Astrocyte (in vitro differentiated cells and primary cell): ENCODE results near the gene PCSK2. TPM values are rescaled to one million over a fixed set of nuclear protein-coding genes. Genes with fewer than 3 reads are reported as not detected.

Source experiments
- DNase-seq: peaks from one replicate; pipeline ENCODE4 v3.0.0-alpha.2; 2010; ENCODE audit warnings: low read depth
- FAIRE-seq: peaks from 2 replicates; lab custom pipeline; 2011; peaks lifted over from hg19 to GRCh38; lab: Jason Lieb, UNC
- H2AFZ ChIP-seq: 2 replicates; pipeline ENCODE4 v1.6.0; 2012; ENCODE audit warnings: low read depth, low read length, inconsistent platforms
- H3K27ac ChIP-seq: 2 replicates; pipeline ENCODE4 v1.5.1; 2011; ENCODE audit warnings: low read depth, low read length, inconsistent platforms
- H3K27me3 ChIP-seq: 2 replicates; pipeline ENCODE4 v1.6.0; 2011; ENCODE audit warnings: low read length, inconsistent platforms; ENCODE audit not compliant: insufficient read depth
- H3K36me3 ChIP-seq: 2 replicates; pipeline ENCODE4 v1.5.1; 2011; ENCODE audit warnings: low read length, inconsistent platforms; ENCODE audit not compliant: insufficient read depth
- H3K4me1 ChIP-seq: 2 replicates; pipeline ENCODE4 v1.5.1; 2011; ENCODE audit warnings: low read length, inconsistent platforms; ENCODE audit not compliant: insufficient read depth
- H3K4me2 ChIP-seq: 2 replicates; pipeline ENCODE4 v1.6.0; 2012; ENCODE audit warnings: low read length, inconsistent platforms
- H3K4me3 ChIP-seq: 2 replicates; pipeline ENCODE4 v1.5.1; 2011; ENCODE audit warnings: low read depth, mild to moderate bottlenecking, low read length, inconsistent platforms; ENCODE audit not compliant: insufficient read depth
- H3K79me2 ChIP-seq: 2 replicates; pipeline ENCODE4 v1.6.0; 2012; ENCODE audit warnings: mild to moderate bottlenecking, low read length, inconsistent platforms; ENCODE audit not compliant: insufficient read depth
- H3K9ac ChIP-seq: 2 replicates; pipeline ENCODE4 v1.6.0; 2012; ENCODE audit warnings: mild to moderate bottlenecking, low read length, inconsistent platforms
- H3K9me3 ChIP-seq: 2 replicates; pipeline ENCODE4 v1.5.1; 2012; ENCODE audit warnings: low read depth, mild to moderate bottlenecking, low read length, inconsistent platforms; ENCODE audit not compliant: insufficient read depth
- H4K20me1 ChIP-seq: 2 replicates; pipeline ENCODE4 v1.6.0; 2012; ENCODE audit warnings: low read length, inconsistent platforms; ENCODE audit not compliant: insufficient read depth
- H3K27ac Mint-ChIP-seq: one replicate; pipeline ENCODE4 v1.8.0; 2021; ENCODE audit warnings: mild to moderate bottlenecking, mixed read lengths; ENCODE audit not compliant: unreplicated experiment
- H3K27me3 Mint-ChIP-seq: one replicate; pipeline ENCODE4 v1.8.0; 2021; ENCODE audit warnings: low read depth, mixed read lengths; ENCODE audit not compliant: unreplicated experiment
- H3K36me3 Mint-ChIP-seq: one replicate; pipeline ENCODE4 v1.8.0; 2021; ENCODE audit warnings: low read depth, mixed read lengths; ENCODE audit not compliant: unreplicated experiment
- H3K4me1 Mint-ChIP-seq: one replicate; pipeline ENCODE4 v1.8.0; 2021; ENCODE audit warnings: low read depth, mixed read lengths; ENCODE audit not compliant: unreplicated experiment
- H3K4me3 Mint-ChIP-seq: one replicate; pipeline ENCODE4 v1.8.0; 2021; ENCODE audit warnings: mild to moderate bottlenecking, moderate library complexity, mixed read lengths; ENCODE audit not compliant: unreplicated experiment
- H3K9me3 Mint-ChIP-seq: one replicate; pipeline ENCODE4 v1.8.0; 2021; ENCODE audit warnings: mild to moderate bottlenecking, mixed read lengths; ENCODE audit not compliant: unreplicated experiment
- EZH2 ChIP-seq: IDR thresholded peaks from 2 replicates; pipeline ENCODE4 v1.6.1; 2012; ENCODE audit warnings: mild to moderate bottlenecking, low read length, inconsistent platforms; ENCODE audit not compliant: insufficient read depth
- total RNA-seq: library from RNA; stranded (reverse); gene quantifications from 2 replicates; pipeline ENCODE4 v1.2.1, GENCODE V29; 2021
- TF ChIP-seq, protein P1 (sequence below): IDR thresholded peaks from 2 replicates; pipeline ENCODE4 v1.5.1; 2011; ENCODE audit warnings: low read depth, mild to moderate bottlenecking, inconsistent platforms, low read length, moderate library complexity; ENCODE audit not compliant: insufficient read depth

PCSK2 gene
- total RNA-seq, 1 donor from 2014 or later, result not detected

DNA sequence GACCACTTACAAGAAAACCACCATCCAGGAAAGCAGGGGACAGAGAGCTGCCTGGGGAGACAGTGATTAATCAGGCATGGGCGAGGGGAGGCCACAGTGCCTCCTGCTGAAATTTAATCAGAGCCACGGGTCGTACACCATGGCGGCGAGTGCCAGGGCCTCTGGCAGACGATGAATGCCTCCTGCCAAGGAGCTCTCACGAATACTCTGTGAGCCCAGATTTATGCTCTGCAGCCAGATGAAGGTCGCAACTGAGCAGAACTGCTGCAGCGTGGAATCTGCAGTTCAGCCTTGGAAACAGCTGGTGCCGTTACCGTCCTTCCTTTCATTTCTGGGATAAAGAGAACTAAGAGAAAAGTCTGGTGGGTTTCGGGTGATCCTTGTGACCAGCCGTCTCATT is 218.7 kb downstream of the PCSK2 start:
- H3K27me3 Mint-ChIP-seq, result peaks cover 14% of the 10 kb centered on the region

DNA sequence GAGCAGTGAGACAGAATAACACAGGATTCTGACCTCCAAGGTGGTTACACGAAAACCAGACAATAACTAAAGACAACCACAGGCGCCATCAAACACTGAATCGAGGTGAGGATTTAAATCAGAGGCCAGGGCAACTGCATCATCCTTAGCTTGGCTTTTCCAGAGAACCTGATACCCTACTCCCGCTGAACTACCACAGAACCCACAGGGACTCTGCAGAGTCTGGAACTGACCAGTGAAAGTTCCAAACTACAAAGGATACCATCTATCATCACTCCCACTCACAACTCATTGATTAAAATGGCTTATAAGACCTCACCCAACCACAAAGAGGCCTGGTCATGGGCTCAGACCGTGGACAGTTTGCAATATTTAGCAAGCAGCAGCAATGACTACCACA is 219.3 kb downstream of the PCSK2 start:
- no peak overlapping the region for H3K27ac ChIP-seq
- no peaks in the 10 kb centered on the region for H3K9me3 Mint-ChIP-seq
- peaks cover 5% of the 10 kb centered on the region for H3K27me3 ChIP-seq
- no peaks in the 10 kb centered on the region for H3K36me3 Mint-ChIP-seq
- H3K4me1 Mint-ChIP-seq, result no peaks in the 10 kb centered on the region
- H3K36me3 ChIP-seq, result no peaks in the 10 kb centered on the region
- H3K9me3 ChIP-seq, result no peaks in the 10 kb centered on the region
- no peak for FAIRE-seq
- H3K4me2 ChIP-seq, result no peak overlapping the region
- H3K79me2 ChIP-seq, result no peaks in the 10 kb centered on the region
- no peak overlapping the region for H2AFZ ChIP-seq
- no peak overlapping the region for H3K27ac Mint-ChIP-seq
- H3K4me3 Mint-ChIP-seq, result no peak overlapping the region
- DNase-seq, result no peak
- H3K27me3 Mint-ChIP-seq, result peaks cover 14% of the 10 kb centered on the region
- TF ChIP-seq EZH2, result no peak
- TF ChIP-seq, protein P1, sequence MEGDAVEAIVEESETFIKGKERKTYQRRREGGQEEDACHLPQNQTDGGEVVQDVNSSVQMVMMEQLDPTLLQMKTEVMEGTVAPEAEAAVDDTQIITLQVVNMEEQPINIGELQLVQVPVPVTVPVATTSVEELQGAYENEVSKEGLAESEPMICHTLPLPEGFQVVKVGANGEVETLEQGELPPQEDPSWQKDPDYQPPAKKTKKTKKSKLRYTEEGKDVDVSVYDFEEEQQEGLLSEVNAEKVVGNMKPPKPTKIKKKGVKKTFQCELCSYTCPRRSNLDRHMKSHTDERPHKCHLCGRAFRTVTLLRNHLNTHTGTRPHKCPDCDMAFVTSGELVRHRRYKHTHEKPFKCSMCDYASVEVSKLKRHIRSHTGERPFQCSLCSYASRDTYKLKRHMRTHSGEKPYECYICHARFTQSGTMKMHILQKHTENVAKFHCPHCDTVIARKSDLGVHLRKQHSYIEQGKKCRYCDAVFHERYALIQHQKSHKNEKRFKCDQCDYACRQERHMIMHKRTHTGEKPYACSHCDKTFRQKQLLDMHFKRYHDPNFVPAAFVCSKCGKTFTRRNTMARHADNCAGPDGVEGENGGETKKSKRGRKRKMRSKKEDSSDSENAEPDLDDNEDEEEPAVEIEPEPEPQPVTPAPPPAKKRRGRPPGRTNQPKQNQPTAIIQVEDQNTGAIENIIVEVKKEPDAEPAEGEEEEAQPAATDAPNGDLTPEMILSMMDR, result no peak
- no peak overlapping the region for H3K4me3 ChIP-seq
- H4K20me1 ChIP-seq, result no peaks in the 10 kb centered on the region
- no peak overlapping the region for H3K9ac ChIP-seq
- no peaks in the 10 kb centered on the region for H3K4me1 ChIP-seq

More for the DNA sequence above, 218.7 kb downstream of the PCSK2 start:
- FAIRE-seq (no peak), DNase-seq (no peak)
- H3K36me3 ChIP-seq, result no peaks in the 10 kb centered on the region
- TF ChIP-seq, protein P1, result no peak
- no peak for TF ChIP-seq EZH2
- no peak overlapping the region for H3K4me3 Mint-ChIP-seq
- no peak overlapping the region for H3K4me3 ChIP-seq
- H3K9me3 Mint-ChIP-seq, result no peaks in the 10 kb centered on the region
- no peaks in the 10 kb centered on the region for H3K4me1 Mint-ChIP-seq
- H3K36me3 Mint-ChIP-seq, result no peaks in the 10 kb centered on the region
- H2AFZ ChIP-seq, result no peak overlapping the region
- H3K4me2 ChIP-seq, result no peak overlapping the region
- H3K79me2 ChIP-seq, result no peaks in the 10 kb centered on the region
- H3K9me3 ChIP-seq, result no peaks in the 10 kb centered on the region
- H4K20me1 ChIP-seq, result no peaks in the 10 kb centered on the region
- no peak overlapping the region for H3K27ac ChIP-seq
- H3K27me3 ChIP-seq, result peaks cover 5% of the 10 kb centered on the region
- no peak overlapping the region for H3K9ac ChIP-seq
- no peaks in the 10 kb centered on the region for H3K4me1 ChIP-seq
- H3K27ac Mint-ChIP-seq, result no peak overlapping the region

- peaks cover 14% of the 10 kb centered on the region for H3K27me3 Mint-ChIP-seq
- Histone ChIP-seq H3K27ac (no peak overlapping the region), H4K20me1 (no peaks in the 10 kb centered on the region), H3K27me3 (peaks cover 5% of the 10 kb centered on the region), H3K4me1 (no peaks in the 10 kb centered on the region), H3K9ac (no peak overlapping the region), H3K9me3 (no peaks in the 10 kb centered on the region), H3K36me3 (no peaks in the 10 kb centered on the region), H3K79me2 (no peaks in the 10 kb centered on the region), H3K4me3 (no peak overlapping the region), H3K4me2 (no peak overlapping the region), H2AFZ (no peak overlapping the region)
- H3K36me3 Mint-ChIP-seq, result no peaks in the 10 kb centered on the region
- TF ChIP-seq, protein P1, result no peak
- TF ChIP-seq EZH2, result no peak
- no peak overlapping the region for H3K27ac Mint-ChIP-seq
- H3K4me3 Mint-ChIP-seq, result no peak overlapping the region
- no peaks in the 10 kb centered on the region for H3K9me3 Mint-ChIP-seq
- DNase-seq (no peak), FAIRE-seq (no peak)
- H3K4me1 Mint-ChIP-seq, result no peaks in the 10 kb centered on the region
These were observed 221.2 kb downstream of the PCSK2 start for GRCh38 chr20:17448071-17448470.
